ENCODE data around the gene MTPN. TPM values are rescaled to one million over a fixed set of nuclear protein-coding genes. Genes with fewer than 3 reads are reported as not detected.

MTPN gene
- total RNA-seq, 4 donors from 2014 or later = 76.6 to 80.2 (median 79.0) TPM

GRCh38 chr7:135974667-135975066, 2.5 kb downstream of the MTPN start:
- Histone ChIP-seq H3K27me3 (no peaks in the 10 kb centered on the region), H3K27ac (no peak overlapping the region), H3K9me3 (no peaks in the 10 kb centered on the region), H3K4me3 (no peak overlapping the region), H3K4me1 (peaks cover 3 to 55% (median 16%) of the 10 kb centered on the region in 3 donors), H3K36me3 (peaks cover 0 to 5% of the 10 kb centered on the region in 2 donors)
- 38 to 60% methylated on average over 1 of the region's 1 CpG for WGBS, 2 donors (ENCODE audit: low coverage in 1 of 2)
- TF ChIP-seq CTCF (IDR thresholded peaks at IDR 0.05) (no peak), POLR2A (IDR thresholded peaks at IDR 0.05) (no peak), POLR2AphosphoS5 (IDR thresholded peaks at IDR 0.05) (no peak), EP300 (IDR thresholded peaks at IDR 0.05) (no peak)
- no peak for ATAC-seq

GRCh38 chr7:135971366-135971725, 5.8 kb downstream of the MTPN start:
- Histone ChIP-seq H3K9me3 (no peaks in the 10 kb centered on the region), H3K36me3 (peaks cover 0 to 9% of the 10 kb centered on the region in 2 donors), H3K27me3 (no peaks in the 10 kb centered on the region), H3K4me3 (no peak overlapping the region), H3K4me1 (peaks cover 3 to 54% (median 16%) of the 10 kb centered on the region in 3 donors), H3K27ac (no peak overlapping the region)
- no peak for ATAC-seq
- no peak for TF ChIP-seq POLR2AphosphoS5 (IDR thresholded peaks at IDR 0.05)
- TF ChIP-seq CTCF (IDR thresholded peaks at IDR 0.05) = no peak
- TF ChIP-seq POLR2A (IDR thresholded peaks at IDR 0.05) = no peak
- TF ChIP-seq EP300 (IDR thresholded peaks at IDR 0.05) = no peak

- H3K9me3 ChIP-seq = no peaks in the 10 kb centered on the region
- ATAC-seq = no peak
- no peak for TF ChIP-seq EP300 (IDR thresholded peaks at IDR 0.05)
- TF ChIP-seq POLR2A (IDR thresholded peaks at IDR 0.05) = no peak
- TF ChIP-seq POLR2AphosphoS5 (IDR thresholded peaks at IDR 0.05) = no peak
- TF ChIP-seq CTCF (IDR thresholded peaks at IDR 0.05) = no peak
- H3K36me3 ChIP-seq = peaks cover 0 to 9% of the 10 kb centered on the region in 2 donors
- WGBS, 2 donors (ENCODE audit: low coverage in 1 of 2) = 60 to 80% methylated on average over 1 of the region's 1 CpG
- H3K4me3 ChIP-seq = no peak overlapping the region
- H3K4me1 ChIP-seq = peaks cover 0 to 54% (median 12%) of the 10 kb centered on the region in 3 donors
- no peak overlapping the region for H3K27ac ChIP-seq
- no peaks in the 10 kb centered on the region for H3K27me3 ChIP-seq
These were observed 6.3 kb downstream of the MTPN start for GRCh38 chr7:135970682-135971365.

GRCh38 chr7:135970045-135970444, 7.1 kb downstream of the MTPN start:
- 91 to 100% methylated on average over 1 to 3 of the region's 3 CpGs for WGBS, 2 donors (ENCODE audit: low coverage in 1 of 2)
- Histone ChIP-seq H3K27ac (no peak overlapping the region), H3K27me3 (no peaks in the 10 kb centered on the region), H3K4me1 (peaks cover 0 to 53% (median 9%) of the 10 kb centered on the region in 3 donors), H3K9me3 (no peaks in the 10 kb centered on the region), H3K4me3 (no peak overlapping the region), H3K36me3 (peaks cover 0 to 9% of the 10 kb centered on the region in 2 donors)
- no peak for TF ChIP-seq POLR2AphosphoS5 (IDR thresholded peaks at IDR 0.05)
- TF ChIP-seq EP300 (IDR thresholded peaks at IDR 0.05) = no peak
- no peak for TF ChIP-seq POLR2A (IDR thresholded peaks at IDR 0.05)
- no peak for TF ChIP-seq CTCF (IDR thresholded peaks at IDR 0.05)
- ATAC-seq = no peak

- Histone ChIP-seq H3K9me3 (no peaks in the 10 kb centered on the region), H3K27ac (no peak overlapping the region), H3K36me3 (peaks cover 0 to 4% of the 10 kb centered on the region in 2 donors), H3K4me3 (no peak overlapping the region), H3K27me3 (no peaks in the 10 kb centered on the region), H3K4me1 (peaks cover 0 to 43% (median 5%) of the 10 kb centered on the region in 3 donors)
- WGBS, 2 donors (ENCODE audit: low coverage in 1 of 2) = 93 to 95% methylated on average over 9 of the region's 9 CpGs
- TF ChIP-seq CTCF (IDR thresholded peaks at IDR 0.05) (no peak), EP300 (IDR thresholded peaks at IDR 0.05) (no peak), POLR2A (IDR thresholded peaks at IDR 0.05) (no peak)
- ATAC-seq = no peak
These were observed 10.7 kb downstream of the MTPN start for GRCh38 chr7:135966341-135967043.

Measured in gastroesophageal sphincter (tissue), 4 donors.